HCT116 (cell line): ENCODE measurements around the gene MGRN1.

Experiments
- CEBPB ChIP-seq: IDR thresholded peaks from 2 replicates; pipeline ENCODE4 v1.6.1; 2012; ENCODE audit warnings: low read depth
- POLR2A ChIP-seq: IDR thresholded peaks from 2 replicates; pipeline ENCODE4 v1.7.0; 2011; ENCODE audit warnings: borderline replicate concordance; ENCODE audit not compliant: insufficient read depth, insufficient read length; ENCODE audit errors: extremely low read depth
- YY1 ChIP-seq: IDR thresholded peaks from 2 replicates; pipeline ENCODE4 v1.6.1; 2011; ENCODE audit warnings: low read length, low read depth, moderate library complexity, mild to moderate bottlenecking; ENCODE audit not compliant: insufficient replicate concordance; ENCODE audit errors: extremely low read depth

DNA sequence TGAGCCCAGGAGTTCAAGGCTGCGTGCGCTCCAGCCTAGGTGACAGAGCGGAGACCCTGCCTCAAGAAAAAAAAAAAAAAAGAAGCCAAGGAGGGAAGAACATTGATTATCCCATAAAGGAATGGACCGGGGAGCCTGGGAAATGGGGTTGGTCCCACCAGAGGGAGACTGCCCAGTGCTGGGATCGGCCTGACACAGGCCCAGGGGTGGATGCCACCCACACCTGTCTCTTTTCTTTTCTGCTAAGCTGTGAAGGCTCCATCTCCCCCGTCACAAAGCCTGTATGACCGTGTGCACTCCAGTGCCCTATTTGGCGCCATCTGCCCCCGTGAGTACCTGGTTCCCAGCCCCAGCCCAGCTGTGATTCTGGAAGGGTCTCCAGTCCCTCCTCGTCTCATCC, 25.6 kb upstream of the MGRN1 start:
- no peak for TF ChIP-seq YY1
- TF ChIP-seq CEBPB: no peak
- TF ChIP-seq POLR2A: no peak
